ENCODE measurements around the gene RPP25. TPM values are rescaled to one million over a fixed set of nuclear protein-coding genes. Genes with fewer than 3 reads are reported as not detected.
"Not testable (repeated sequence)": the region's sequence is repeated elsewhere in the genome, so short reads cannot be mapped to it uniquely, and the experiment has no call there.

RPP25 gene
- total RNA-seq, 1 donor from 2014 or later, result 10.7 TPM

GRCh38 chr15:74924525-74924924, 32.0 kb downstream of the RPP25 start:
- no peak for DNase-seq (ENCODE audit: low spot score)

GRCh38 chr15:74920456-74920855, 36.1 kb downstream of the RPP25 start:
- no peak for DNase-seq (ENCODE audit: low spot score)

DNA sequence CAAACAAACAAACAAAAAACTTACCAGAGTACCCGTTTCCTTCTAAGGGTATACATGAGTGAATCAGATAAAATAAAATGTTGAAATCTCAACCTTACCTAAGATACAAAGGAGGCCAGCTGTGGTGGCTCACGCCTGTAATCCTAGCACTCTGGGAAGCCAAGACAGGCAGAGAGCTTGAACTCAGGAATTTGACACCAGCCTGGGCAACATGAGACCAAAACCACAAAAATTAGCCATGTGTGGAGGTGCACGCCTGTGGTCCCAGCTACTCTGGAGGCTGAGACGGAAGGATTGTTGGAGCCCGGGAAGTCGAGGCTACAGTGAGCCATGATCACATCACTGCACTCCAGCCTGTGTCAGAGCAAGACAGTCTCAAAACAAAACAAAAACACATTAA, 38.9 kb downstream of the RPP25 start:
- no peak for DNase-seq (ENCODE audit: low spot score)

DNA sequence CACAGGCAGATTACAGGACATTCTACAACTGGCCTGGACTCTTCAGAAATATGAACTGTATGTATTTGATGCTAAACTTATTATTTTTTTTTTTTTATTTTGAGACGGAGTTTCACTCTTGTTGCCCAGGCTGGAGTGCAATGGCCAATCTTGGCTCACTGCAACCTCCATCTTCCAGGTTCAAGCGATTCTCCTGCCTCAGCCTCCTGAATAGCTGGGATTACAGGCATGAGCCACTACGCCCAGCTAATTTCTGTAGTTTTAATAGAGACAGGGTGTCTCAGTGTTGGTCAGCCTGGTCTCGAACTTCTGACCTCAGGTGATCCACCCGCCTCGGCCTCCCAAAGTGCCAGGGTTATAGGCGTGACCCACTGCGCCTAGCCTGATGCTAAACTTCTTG, 42.8 kb downstream of the RPP25 start:
- not testable (repeated sequence) for DNase-seq (ENCODE audit: low spot score)

DNA sequence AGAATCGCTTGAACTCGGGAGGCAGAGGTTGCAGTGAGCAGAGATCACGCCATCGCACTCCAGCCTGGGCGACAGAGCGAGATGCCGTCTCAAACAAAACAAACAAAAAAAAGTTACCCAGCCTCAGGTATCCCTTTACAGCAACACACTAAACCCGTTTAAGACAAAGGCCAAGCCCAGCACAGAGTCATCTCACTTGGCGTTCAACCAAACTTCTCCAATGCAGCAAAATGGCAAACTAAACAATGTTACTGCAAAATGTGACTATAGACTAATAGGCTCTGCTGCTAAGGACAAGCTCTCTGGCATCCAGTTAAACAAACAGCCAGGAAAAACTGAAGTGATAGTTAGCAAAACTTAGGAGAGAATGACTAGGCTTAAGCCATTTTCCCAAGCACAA, 43.5 kb downstream of the RPP25 start:
- no peak for DNase-seq (ENCODE audit: low spot score)

DNA sequence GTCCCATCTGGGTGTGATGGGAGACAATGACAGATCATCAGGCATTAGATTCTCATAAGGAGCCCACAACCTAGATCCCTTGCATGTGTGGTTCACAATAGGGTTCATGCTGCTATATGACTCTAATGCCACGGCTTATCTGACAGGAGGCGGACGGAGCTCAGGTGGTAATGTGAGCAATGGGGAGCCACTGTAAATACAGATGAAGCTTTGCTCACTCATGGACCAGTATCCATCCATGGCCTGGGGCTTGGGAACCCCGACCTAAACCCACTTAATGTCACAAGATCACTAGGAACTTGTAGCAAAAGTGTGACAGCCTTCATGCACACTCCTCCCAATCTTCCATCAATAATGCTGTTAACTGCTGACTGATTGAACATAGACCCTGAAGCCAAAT, 47.9 kb downstream of the RPP25 start:
- no peak for DNase-seq (ENCODE audit: low spot score)

DNA sequence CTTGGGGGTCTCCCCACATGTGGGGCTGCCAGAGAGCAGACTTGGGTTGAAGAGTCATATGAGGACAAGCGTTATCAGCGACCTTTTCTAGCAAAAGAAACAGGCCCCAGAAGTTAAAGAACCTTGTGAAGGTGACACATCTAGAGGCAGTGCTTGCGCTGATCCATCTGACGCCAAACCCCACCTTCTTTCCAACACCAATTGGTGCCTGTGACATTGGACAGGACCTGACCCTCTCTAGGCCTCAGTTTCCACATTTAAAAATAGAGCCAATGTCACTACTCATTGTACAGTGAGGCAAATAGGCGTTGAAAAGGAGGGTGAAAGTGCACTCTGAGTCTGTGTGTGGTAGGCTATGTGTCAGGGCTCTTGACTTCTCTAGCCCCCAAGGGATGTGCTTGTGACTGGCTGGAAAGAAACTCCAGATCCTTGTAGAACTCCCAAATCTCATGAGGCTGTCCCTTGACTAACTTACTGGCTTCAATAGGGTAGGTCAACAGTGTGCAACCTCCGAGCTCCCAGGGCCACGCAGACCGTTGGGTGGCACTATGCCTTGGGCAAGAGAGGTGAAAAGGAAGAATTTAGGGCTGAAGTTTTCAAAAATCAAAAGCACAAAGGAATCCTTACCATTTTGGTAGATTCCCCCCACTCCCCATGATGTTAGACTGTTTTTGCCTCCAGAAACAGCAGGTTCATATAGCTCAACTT, 49.3 kb downstream of the RPP25 start:
- DNase-seq (ENCODE audit: low spot score), result no peak

GRCh38 chr15:74906450-74907162, 50.0 kb downstream of the RPP25 start, which contains the start of gene FAM219B:
Gene FAM219B, minus strand, starts transcription at chr15:74906851. Its CDS starts 51 bp downstream, at chr15:74906800.
- DNase-seq (ENCODE audit: low spot score), result peak; percentile 98

- DNase-seq (ENCODE audit: low spot score), result no peak
Observed at GRCh38 chr15:74906067-74906449, 50.5 kb downstream of the RPP25 start.

Other genes starting within 250 kb of the RPP25 start
- gene CYP1A1, start 231.2 kb downstream of the RPP25 start, total RNA-seq, result 65.0 TPM
- gene CYP1A2, start 207.9 kb downstream of the RPP25 start, total RNA-seq, result not detected
- 46.9 TPM for gene CSK, start 174.7 kb downstream of the RPP25 start, total RNA-seq
- gene LMAN1L, start 143.9 kb downstream of the RPP25 start, total RNA-seq, result not detected
- not detected for gene CPLX3, start 130.1 kb downstream of the RPP25 start, total RNA-seq
- gene ULK3, start 113.6 kb downstream of the RPP25 start, total RNA-seq, result 31.5 TPM
- gene SCAMP2, start 83.4 kb downstream of the RPP25 start, total RNA-seq, result 108 TPM
- 32.2 TPM for gene MPI, start 66.7 kb downstream of the RPP25 start, total RNA-seq
- gene FAM219B, start 49.9 kb downstream of the RPP25 start, total RNA-seq, result 91.4 TPM
- gene COX5A, start 18.7 kb downstream of the RPP25 start, total RNA-seq, result 175 TPM
- 1.7 TPM for gene SCAMP5, start 38.8 kb upstream of the RPP25 start, total RNA-seq
- gene PPCDC, start 66.8 kb upstream of the RPP25 start, total RNA-seq, result 11.5 TPM
- gene C15orf39, start 245.1 kb upstream of the RPP25 start, total RNA-seq, result 31.7 TPM